IMR-90 (cell line): Measurements from ENCODE around the gene EML1. TPM values are rescaled to one million over a fixed set of nuclear protein-coding genes. Genes with fewer than 3 reads are reported as not detected.

Experiments used
- ATAC-seq: fragments of 200-7000 bp; cut with Tn5 transposase; 2 replicates; pipeline ENCODE4 v1.9.1; 2020; ENCODE audit warnings: low read depth, mild to moderate bottlenecking, moderate library complexity
- BruUV-seq: library from RNA; stranded (reverse); fragments of 400-500 nt; replicated peaks from 2 replicates; lab custom pipeline; 2021; lab: Mats Ljungman, UMichigan
- CTCF ChIA-PET: fragments of 300-600 bp; formaldehyde crosslinking; extraction: SDS; loops from one replicate; lab custom pipeline; 2021; ENCODE audit warnings: antibody characterized with exemption; lab: Yijun Ruan, JAX
- POLR2A ChIA-PET: fragments of 300-600 bp; sonication (Branson Sonifier 250); formaldehyde crosslinking; loops from one replicate; lab custom pipeline; 2022; ENCODE audit warnings: antibody characterized with exemption; ENCODE audit not compliant: unreplicated experiment; lab: Charles Lee
- DNase-seq: peaks from one replicate; pipeline ENCODE4 v3.0.0; 2013
- H2AFZ ChIP-seq: replicated peaks from 2 replicates; pipeline ENCODE3; 2013; ENCODE audit warnings: low read length, mild to moderate bottlenecking; ENCODE audit not compliant: poor library complexity
- H2AK5ac ChIP-seq: 2 replicates; pipeline ENCODE4 v1.6.1; 2013; ENCODE audit warnings: low read depth, low read length, inconsistent platforms
- H2AK9ac ChIP-seq: replicated peaks from 2 replicates; pipeline ENCODE3; 2013; ENCODE audit warnings: mild to moderate bottlenecking, low read depth, low read length, moderate library complexity; ENCODE audit not compliant: poor library complexity
- H2BK120ac ChIP-seq: 2 replicates; pipeline ENCODE4 v1.6.1; 2013; ENCODE audit warnings: low read depth, low read length, inconsistent platforms
- H2BK15ac ChIP-seq: 3 replicates; pipeline ENCODE4 v1.6.1; 2013; ENCODE audit warnings: low read depth, low read length, inconsistent platforms
- H2BK20ac ChIP-seq: 2 replicates; pipeline ENCODE4 v1.6.1; 2013; ENCODE audit warnings: low read depth, mild to moderate bottlenecking, inconsistent platforms, low read length, moderate library complexity
- H2BK5ac ChIP-seq: 2 replicates; pipeline ENCODE4 v1.6.1; 2013; ENCODE audit warnings: mild to moderate bottlenecking, low read depth, low read length, inconsistent platforms; ENCODE audit not compliant: poor library complexity, severe bottlenecking
- H3K14ac ChIP-seq: replicated peaks from 2 replicates; pipeline ENCODE4 v1.6.1; 2013; ENCODE audit warnings: low read depth, low read length, inconsistent platforms
- H3K18ac ChIP-seq: 2 replicates; pipeline ENCODE4 v1.6.1; 2013; ENCODE audit warnings: low read depth, low read length, control low read depth
- H3K23ac ChIP-seq: 2 replicates; pipeline ENCODE4 v1.6.1; 2013; ENCODE audit warnings: low read depth, low read length, inconsistent platforms
- H3K27ac ChIP-seq: 2 replicates; pipeline ENCODE4 v1.5.1; 2013; ENCODE audit warnings: mild to moderate bottlenecking, control low read depth, low read length; ENCODE audit not compliant: insufficient read depth
- H3K27me3 ChIP-seq: 2 replicates; pipeline ENCODE4 v1.6.1; 2013; ENCODE audit warnings: low read length; ENCODE audit not compliant: control insufficient read depth, insufficient read depth
- H3K36me3 ChIP-seq: 2 replicates; pipeline ENCODE4 v1.6.1; 2013; ENCODE audit warnings: low read length, mixed read lengths; ENCODE audit not compliant: control insufficient read depth, insufficient read depth
- H3K4ac ChIP-seq: 2 replicates; pipeline ENCODE4 v1.6.1; 2013; ENCODE audit warnings: low read depth, low read length, inconsistent platforms
- H3K4me1 ChIP-seq: 2 replicates; pipeline ENCODE4 v1.6.1; 2013; ENCODE audit warnings: low read length, mixed read lengths; ENCODE audit not compliant: control insufficient read depth, insufficient read depth
- H3K4me2 ChIP-seq: 2 replicates; pipeline ENCODE4 v1.6.1; 2013; ENCODE audit warnings: low read depth, mild to moderate bottlenecking, control low read depth, low read length, moderate library complexity
- H3K4me3 ChIP-seq: 2 replicates; pipeline ENCODE4 v1.5.1; 2013; ENCODE audit warnings: low read depth, mild to moderate bottlenecking, control low read depth, low read length, moderate library complexity; ENCODE audit not compliant: insufficient read depth
- H3K56ac ChIP-seq: 2 replicates; pipeline ENCODE4 v1.6.1; 2013; ENCODE audit warnings: low read length, inconsistent platforms; ENCODE audit not compliant: insufficient read depth; ENCODE audit errors: extremely low read depth
- H3K79me1 ChIP-seq, 2 experiments: 2 replicates each; pipeline ENCODE4 v1.6.1; 2013; ENCODE audit warnings: low read length in 2 of 2, inconsistent platforms in 1 of 2, low read depth in 1 of 2
- H3K9ac ChIP-seq: 2 replicates; pipeline ENCODE4 v1.6.1; 2013; ENCODE audit warnings: low read depth, low read length, control low read depth
- H3K9me1 ChIP-seq: 2 replicates; pipeline ENCODE4 v1.6.1; 2013; ENCODE audit warnings: low read length, inconsistent platforms; ENCODE audit not compliant: insufficient read depth
- H3K9me3 ChIP-seq: 2 replicates; pipeline ENCODE4 v1.6.1; 2013; ENCODE audit warnings: low read length; ENCODE audit not compliant: control insufficient read depth, insufficient read depth
- H4K20me1 ChIP-seq: 2 replicates; pipeline ENCODE4 v1.6.1; 2013; ENCODE audit warnings: low read length, inconsistent platforms; ENCODE audit not compliant: insufficient read depth
- H4K5ac ChIP-seq: 2 replicates; pipeline ENCODE4 v1.6.1; 2013; ENCODE audit warnings: mild to moderate bottlenecking, low read depth, low read length, control low read depth
- H4K8ac ChIP-seq, 2 experiments: 2 replicates each; pipeline ENCODE4 v1.6.1; 2013; ENCODE audit warnings: low read depth in 2 of 2, low read length in 2 of 2, control low read depth in 1 of 2, inconsistent platforms in 1 of 2
- H4K91ac ChIP-seq: 2 replicates; pipeline ENCODE4 v1.6.1; 2013; ENCODE audit warnings: low read depth, low read length, inconsistent platforms; ENCODE audit not compliant: insufficient read depth
- BHLHE40 ChIP-seq: fragments of 150-350 bp; IDR thresholded peaks from 2 replicates; pipeline ENCODE4 v1.6.1; 2016; ENCODE audit warnings: mild to moderate bottlenecking, low read depth, low read length
- ELK1 ChIP-seq: fragments of 150-350 bp; IDR thresholded peaks from 2 replicates; pipeline ENCODE4 v1.6.1; 2016; ENCODE audit warnings: low read depth, mild to moderate bottlenecking, low read length, moderate library complexity, borderline replicate concordance
- MAZ ChIP-seq: IDR thresholded peaks from 2 replicates; pipeline ENCODE4 v1.6.1; 2012; ENCODE audit warnings: low read depth, mild to moderate bottlenecking, low read length, improper control_type of control experiment, moderate library complexity, borderline replicate concordance
- NFE2L2 ChIP-seq: fragments of 150-350 bp; IDR thresholded peaks from 2 replicates; pipeline ENCODE4 v1.6.1; 2016; ENCODE audit warnings: low read depth, mild to moderate bottlenecking, low read length
- WGBS, 2 experiments: methylation state at CpG; one replicate each; pipeline versions ENCODE4 v1.1.5 to v1.1.7; 2013; ENCODE audit warnings: missing lambda C conversion rate in 2 of 2; ENCODE audit not compliant: insufficient read length in 1 of 2; ENCODE audit errors: extremely low coverage in 2 of 2; 5-methylcytosine and 5-hydroxymethylcytosine counted together
- dilution Hi-C: fragments of 300-500 bp; cut with HindIII; formaldehyde crosslinking; loops from one replicate; pipeline ENCODE4 v1.14.3; 2018; ENCODE audit warnings: low sequenced_read_pairs; ENCODE audit not compliant: unreplicated experiment
- in situ Hi-C: fragments of 300-500 bp; cut with MboI; formaldehyde crosslinking; loops from 3 replicates; pipeline ENCODE4 v1.14.3; 2019; ENCODE audit warnings: low sequenced_read_pairs, inconsistent platforms, mixed read lengths
- intact Hi-C: fragments of 100-400 bp; cut with micrococcal nuclease; formaldehyde crosslinking; loops from 2 replicates; pipeline ENCODE4 v1.10.0; 2022
- polyA plus RNA-seq, 3 experiments: library from polyadenylated mRNA; depleted of rRNA; stranded (reverse); fragments of >200 nt; gene quantifications; 2 replicates each; pipeline ENCODE4 v1.2.3, GENCODE V29; 2012; ENCODE audit warnings: low replicate concordance in 1 of 3
- total RNA-seq: library from RNA; depleted of rRNA; stranded (reverse); fragments of >200 nt; gene quantifications from 2 replicates; pipeline ENCODE4 v1.2.3, GENCODE V29; 2012
- TF ChIP-seq, protein P1 (sequence below): conservative IDR thresholded peaks from 2 replicates; pipeline ENCODE4 v1.5.1; 2012; ENCODE audit warnings: mild to moderate bottlenecking, low read depth, low read length, improper control_type of control experiment

Gene EML1
- total and polyA plus RNA-seq, 2 of the 4 experiments (the other 2 are of a cell fraction), result 14.0 to 42.3 TPM

DNA sequence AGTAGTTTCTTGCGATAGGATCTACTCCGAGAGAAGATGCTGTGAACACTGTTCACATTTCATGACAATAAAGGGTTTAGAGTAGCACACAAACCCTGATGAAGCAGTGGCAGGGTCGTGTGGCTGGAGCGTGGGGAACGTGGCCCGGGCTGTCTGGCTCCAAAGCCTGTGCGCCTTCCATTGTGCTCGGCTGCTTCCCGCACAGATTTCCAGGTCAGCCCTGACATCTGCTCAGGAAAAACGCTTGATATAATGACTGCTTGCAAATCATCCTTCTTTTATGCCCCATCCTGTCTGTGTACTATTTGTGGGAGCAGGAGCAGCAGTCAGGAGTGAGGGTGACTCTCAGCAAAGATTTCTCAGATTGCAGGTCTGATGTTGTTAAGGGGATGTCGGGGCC, 78.6 kb downstream of the EML1 start:
- Histone ChIP-seq H3K4me1 (peaks cover 2% of the 10 kb centered on the region; the same call in 1 of the 2 replicates), H3K9me1 (0 out of 2 replicates have a peak, but pooled peaks cover 2% of the 10 kb centered on the region), H2BK120ac (no peak overlapping the region), H4K20me1 (no peaks in the 10 kb centered on the region), H3K4me2 (no peak overlapping the region), H3K9ac (no peak overlapping the region), H2BK20ac (no peak overlapping the region), H3K27ac (no peak overlapping the region), H2AFZ (no peak overlapping the region), H3K14ac (no peak overlapping the region), H3K9me3 (no peaks in the 10 kb centered on the region), H3K18ac (no peak overlapping the region), H3K36me3 (0 out of 2 replicates have a peak, but pooled peaks cover 1% of the 10 kb centered on the region), H4K91ac (no peak overlapping the region), H2BK5ac (no peak overlapping the region), H3K27me3 (no peaks in the 10 kb centered on the region), H4K5ac (no peak overlapping the region), H3K4ac (no peak overlapping the region), H2BK15ac (no peak overlapping the region), H3K79me1 (peaks cover 7 to 11% of the 10 kb centered on the region in 2 experiments; a peak in 1 of 4 replicates), H2AK9ac (no peak overlapping the region), H4K8ac (no peak overlapping the region), H3K23ac (no peak overlapping the region), H3K4me3 (no peak overlapping the region), H2AK5ac (no peak overlapping the region), H3K56ac (no peak overlapping the region)
- intact Hi-C loops (no loop called here), dilution Hi-C loops (no loop called here), in situ Hi-C loops (no loop called here)
- BruUV-seq, result no TSS peak
- WGBS, 2 experiments, result 91% methylated on average over 9 of the region's 11 CpGs; no CpG with 5 or more reads in 1 of the 2 experiments
- ATAC-seq, result no peak
- DNase-seq, result no peak
- ChIA-PET CTCF (no interaction called here), POLR2A (no interaction called here)
- no peak for TF ChIP-seq ELK1
- no peak for TF ChIP-seq MAZ
- no peak for TF ChIP-seq BHLHE40
- no peak for TF ChIP-seq NFE2L2
- TF ChIP-seq, protein P1, sequence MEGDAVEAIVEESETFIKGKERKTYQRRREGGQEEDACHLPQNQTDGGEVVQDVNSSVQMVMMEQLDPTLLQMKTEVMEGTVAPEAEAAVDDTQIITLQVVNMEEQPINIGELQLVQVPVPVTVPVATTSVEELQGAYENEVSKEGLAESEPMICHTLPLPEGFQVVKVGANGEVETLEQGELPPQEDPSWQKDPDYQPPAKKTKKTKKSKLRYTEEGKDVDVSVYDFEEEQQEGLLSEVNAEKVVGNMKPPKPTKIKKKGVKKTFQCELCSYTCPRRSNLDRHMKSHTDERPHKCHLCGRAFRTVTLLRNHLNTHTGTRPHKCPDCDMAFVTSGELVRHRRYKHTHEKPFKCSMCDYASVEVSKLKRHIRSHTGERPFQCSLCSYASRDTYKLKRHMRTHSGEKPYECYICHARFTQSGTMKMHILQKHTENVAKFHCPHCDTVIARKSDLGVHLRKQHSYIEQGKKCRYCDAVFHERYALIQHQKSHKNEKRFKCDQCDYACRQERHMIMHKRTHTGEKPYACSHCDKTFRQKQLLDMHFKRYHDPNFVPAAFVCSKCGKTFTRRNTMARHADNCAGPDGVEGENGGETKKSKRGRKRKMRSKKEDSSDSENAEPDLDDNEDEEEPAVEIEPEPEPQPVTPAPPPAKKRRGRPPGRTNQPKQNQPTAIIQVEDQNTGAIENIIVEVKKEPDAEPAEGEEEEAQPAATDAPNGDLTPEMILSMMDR, result no peak
